ENCODE data around the gene MOV10L1. TPM values are rescaled to one million over a fixed set of nuclear protein-coding genes. Genes with fewer than 3 reads are reported as not detected.

MOV10L1 gene
- total and polyA plus RNA-seq, 10 donors: 0.10 to 0.37 (median 0.15) TPM; not detected in 7

- TF ChIP-seq CTCF (IDR thresholded peaks at IDR 0.05 in 8 of 11, conservative IDR thresholded peaks at IDR 0.05 in 3 of 11): peak in 1 of 11 experiments; percentile 35
- peak; percentile 92 to 94 (median 94) for TF ChIP-seq POLR2AphosphoS5 (IDR thresholded peaks at IDR 0.05)
- peak in 2 of 3 donors; percentile 57 to 76 for TF ChIP-seq POLR2A (IDR thresholded peaks at IDR 0.05)
- peak; percentile 97 for DNase-seq
- intact Hi-C loops (cut with DNase I; ENCODE audit: low total_unique reads): no loop called here
- H3K36me3 ChIP-seq: peaks cover 0 to 68% (median 30%) of the 10 kb centered on the region in 6 donors
- 0 to 1% (median 1%) methylated on average over 11 to 104 of the region's 105 CpGs for WGBS, 5 donors
- peak within 1 kb of the TSS; percentile 69 to 93 (median 75) for H3K4me3 ChIP-seq
- peak within 1 kb of the TSS; percentile 69 to 95 (median 88) for H3K27ac ChIP-seq
- peaks cover 10 to 82% (median 37%) of the 10 kb centered on the region in 6 donors for H3K4me1 ChIP-seq
- H3K9me3 ChIP-seq: no peaks in the 10 kb centered on the region
- H3K27me3 ChIP-seq (replicated peaks in 1 of 7): no peaks in the 10 kb centered on the region
These were observed 110.8 kb downstream of the MOV10L1 start, which contains the start of gene SELENOO for GRCh38 chr22:50200461-50201190. TSS of gene SELENOO (plus strand) at chr22:50201011. CDS start at chr22:50201037, 26 bp downstream.

- H3K4me1 ChIP-seq: peaks cover 12 to 84% (median 42%) of the 10 kb centered on the region in 6 donors
- TF ChIP-seq POLR2AphosphoS5 (IDR thresholded peaks at IDR 0.05): peak in 2 of 3 donors; percentile 9 to 21
- TF ChIP-seq CTCF (IDR thresholded peaks at IDR 0.05 in 8 of 11, conservative IDR thresholded peaks at IDR 0.05 in 3 of 11): no peak
- TF ChIP-seq POLR2A (IDR thresholded peaks at IDR 0.05): no peak
- WGBS, 5 donors: 2 to 38% (median 4%) methylated on average over 6 to 115 of the region's 115 CpGs
- peak overlapping the region; percentile 69 to 93 (median 75) for H3K4me3 ChIP-seq
- peak overlapping the region in 7 of 8 donors; percentile 82 to 95 (median 91) for H3K27ac ChIP-seq
- intact Hi-C loops (cut with DNase I; ENCODE audit: low total_unique reads): no loop called here
- H3K27me3 ChIP-seq (replicated peaks in 1 of 7): no peaks in the 10 kb centered on the region
- no peaks in the 10 kb centered on the region for H3K9me3 ChIP-seq
- DNase-seq: peak; percentile 87
- peaks cover 0 to 68% (median 27%) of the 10 kb centered on the region in 6 donors for H3K36me3 ChIP-seq
These were observed 111.7 kb downstream of the MOV10L1 start for GRCh38 chr22:50201191-50202129.

GRCh38 chr22:50202130-50202666 lies 112.4 kb downstream of the MOV10L1 start:
- Histone ChIP-seq H3K4me1 (peaks cover 14 to 87% (median 50%) of the 10 kb centered on the region in 6 donors), H3K4me3 (peak overlapping the region; percentile 69 to 93 (median 75)), H3K27ac (peak overlapping the region in 2 of 8 donors; percentile 94 to 95), H3K9me3 (no peaks in the 10 kb centered on the region), H3K36me3 (peaks cover 0 to 68% (median 28%) of the 10 kb centered on the region in 6 donors), H3K27me3 (replicated peaks in 1 of 7) (no peaks in the 10 kb centered on the region)
- intact Hi-C loops (cut with DNase I; ENCODE audit: low total_unique reads): no loop called here
- 73 to 81% (median 77%) methylated on average over 13 of the region's 13 CpGs for WGBS, 5 donors
- TF ChIP-seq POLR2A (IDR thresholded peaks at IDR 0.05): no peak
- no peak for TF ChIP-seq POLR2AphosphoS5 (IDR thresholded peaks at IDR 0.05)
- no peak for TF ChIP-seq CTCF (IDR thresholded peaks at IDR 0.05 in 8 of 11, conservative IDR thresholded peaks at IDR 0.05 in 3 of 11)
- DNase-seq: no peak

All from spleen (tissue), 11 donors.